IMR-90 (cell line): Measurements from ENCODE around the gene CCDC69. TPM values are rescaled to one million over a fixed set of nuclear protein-coding genes. Genes with fewer than 3 reads are reported as not detected.

ENCODE experiments used
- ATAC-seq: fragments of 200-7000 bp; cut with Tn5 transposase; 2 replicates; pipeline ENCODE4 v1.9.1; 2020; ENCODE audit warnings: low read depth, mild to moderate bottlenecking, moderate library complexity
- BruUV-seq: library from RNA; stranded (reverse); fragments of 400-500 nt; replicated peaks from 2 replicates; lab custom pipeline; 2021; lab: Mats Ljungman, UMichigan
- CTCF ChIA-PET: fragments of 300-600 bp; formaldehyde crosslinking; extraction: SDS; loops from one replicate; lab custom pipeline; 2021; ENCODE audit warnings: antibody characterized with exemption; lab: Yijun Ruan, JAX
- POLR2A ChIA-PET: fragments of 300-600 bp; sonication (Branson Sonifier 250); formaldehyde crosslinking; loops from one replicate; lab custom pipeline; 2022; ENCODE audit warnings: antibody characterized with exemption; ENCODE audit not compliant: unreplicated experiment; lab: Charles Lee
- DNase-seq: peaks from one replicate; pipeline ENCODE4 v3.0.0; 2013
- H2AFZ ChIP-seq: replicated peaks from 2 replicates; pipeline ENCODE3; 2013; ENCODE audit warnings: low read length, mild to moderate bottlenecking; ENCODE audit not compliant: poor library complexity
- H2AK5ac ChIP-seq: 2 replicates; pipeline ENCODE4 v1.6.1; 2013; ENCODE audit warnings: low read depth, low read length, inconsistent platforms
- H2AK9ac ChIP-seq: replicated peaks from 2 replicates; pipeline ENCODE3; 2013; ENCODE audit warnings: mild to moderate bottlenecking, low read depth, low read length, moderate library complexity; ENCODE audit not compliant: poor library complexity
- H2BK120ac ChIP-seq: 2 replicates; pipeline ENCODE4 v1.6.1; 2013; ENCODE audit warnings: low read depth, low read length, inconsistent platforms
- H2BK15ac ChIP-seq: 3 replicates; pipeline ENCODE4 v1.6.1; 2013; ENCODE audit warnings: low read depth, low read length, inconsistent platforms
- H2BK20ac ChIP-seq: 2 replicates; pipeline ENCODE4 v1.6.1; 2013; ENCODE audit warnings: low read depth, mild to moderate bottlenecking, inconsistent platforms, low read length, moderate library complexity
- H2BK5ac ChIP-seq: 2 replicates; pipeline ENCODE4 v1.6.1; 2013; ENCODE audit warnings: mild to moderate bottlenecking, low read depth, low read length, inconsistent platforms; ENCODE audit not compliant: poor library complexity, severe bottlenecking
- H3K14ac ChIP-seq: replicated peaks from 2 replicates; pipeline ENCODE4 v1.6.1; 2013; ENCODE audit warnings: low read depth, low read length, inconsistent platforms
- H3K18ac ChIP-seq: 2 replicates; pipeline ENCODE4 v1.6.1; 2013; ENCODE audit warnings: low read depth, low read length, control low read depth
- H3K23ac ChIP-seq: 2 replicates; pipeline ENCODE4 v1.6.1; 2013; ENCODE audit warnings: low read depth, low read length, inconsistent platforms
- H3K27ac ChIP-seq: 2 replicates; pipeline ENCODE4 v1.5.1; 2013; ENCODE audit warnings: mild to moderate bottlenecking, control low read depth, low read length; ENCODE audit not compliant: insufficient read depth
- H3K27me3 ChIP-seq: 2 replicates; pipeline ENCODE4 v1.6.1; 2013; ENCODE audit warnings: low read length; ENCODE audit not compliant: control insufficient read depth, insufficient read depth
- H3K36me3 ChIP-seq: 2 replicates; pipeline ENCODE4 v1.6.1; 2013; ENCODE audit warnings: low read length, mixed read lengths; ENCODE audit not compliant: control insufficient read depth, insufficient read depth
- H3K4ac ChIP-seq: 2 replicates; pipeline ENCODE4 v1.6.1; 2013; ENCODE audit warnings: low read depth, low read length, inconsistent platforms
- H3K4me1 ChIP-seq: 2 replicates; pipeline ENCODE4 v1.6.1; 2013; ENCODE audit warnings: low read length, mixed read lengths; ENCODE audit not compliant: control insufficient read depth, insufficient read depth
- H3K4me2 ChIP-seq: 2 replicates; pipeline ENCODE4 v1.6.1; 2013; ENCODE audit warnings: low read depth, mild to moderate bottlenecking, control low read depth, low read length, moderate library complexity
- H3K4me3 ChIP-seq: 2 replicates; pipeline ENCODE4 v1.5.1; 2013; ENCODE audit warnings: low read depth, mild to moderate bottlenecking, control low read depth, low read length, moderate library complexity; ENCODE audit not compliant: insufficient read depth
- H3K56ac ChIP-seq: 2 replicates; pipeline ENCODE4 v1.6.1; 2013; ENCODE audit warnings: low read length, inconsistent platforms; ENCODE audit not compliant: insufficient read depth; ENCODE audit errors: extremely low read depth
- H3K79me1 ChIP-seq, 2 experiments: 2 replicates each; pipeline ENCODE4 v1.6.1; 2013; ENCODE audit warnings: low read length in 2 of 2, inconsistent platforms in 1 of 2, low read depth in 1 of 2
- H3K9ac ChIP-seq: 2 replicates; pipeline ENCODE4 v1.6.1; 2013; ENCODE audit warnings: low read depth, low read length, control low read depth
- H3K9me1 ChIP-seq: 2 replicates; pipeline ENCODE4 v1.6.1; 2013; ENCODE audit warnings: low read length, inconsistent platforms; ENCODE audit not compliant: insufficient read depth
- H3K9me3 ChIP-seq: 2 replicates; pipeline ENCODE4 v1.6.1; 2013; ENCODE audit warnings: low read length; ENCODE audit not compliant: control insufficient read depth, insufficient read depth
- H4K20me1 ChIP-seq: 2 replicates; pipeline ENCODE4 v1.6.1; 2013; ENCODE audit warnings: low read length, inconsistent platforms; ENCODE audit not compliant: insufficient read depth
- H4K5ac ChIP-seq: 2 replicates; pipeline ENCODE4 v1.6.1; 2013; ENCODE audit warnings: mild to moderate bottlenecking, low read depth, low read length, control low read depth
- H4K8ac ChIP-seq, 2 experiments: 2 replicates each; pipeline ENCODE4 v1.6.1; 2013; ENCODE audit warnings: low read depth in 2 of 2, low read length in 2 of 2, control low read depth in 1 of 2, inconsistent platforms in 1 of 2
- H4K91ac ChIP-seq: 2 replicates; pipeline ENCODE4 v1.6.1; 2013; ENCODE audit warnings: low read depth, low read length, inconsistent platforms; ENCODE audit not compliant: insufficient read depth
- CEBPB ChIP-seq: IDR thresholded peaks from 2 replicates; pipeline ENCODE4 v1.6.1; 2012; ENCODE audit warnings: low read depth, low read length, improper control_type of control experiment
- CHD1 ChIP-seq: IDR thresholded peaks from 2 replicates; pipeline ENCODE4 v1.6.1; 2012; ENCODE audit warnings: low read depth, low read length, improper control_type of control experiment
- MAFK ChIP-seq: IDR thresholded peaks from 2 replicates; pipeline ENCODE4 v1.6.1; 2012; ENCODE audit warnings: low read depth, low read length, improper control_type of control experiment
- MAZ ChIP-seq: IDR thresholded peaks from 2 replicates; pipeline ENCODE4 v1.6.1; 2012; ENCODE audit warnings: low read depth, mild to moderate bottlenecking, low read length, improper control_type of control experiment, moderate library complexity, borderline replicate concordance
- MXI1 ChIP-seq: IDR thresholded peaks from 2 replicates; pipeline ENCODE4 v1.6.1; 2012; ENCODE audit warnings: low read depth, mild to moderate bottlenecking, low read length, moderate library complexity, borderline replicate concordance
- NFE2L2 ChIP-seq: fragments of 150-350 bp; IDR thresholded peaks from 2 replicates; pipeline ENCODE4 v1.6.1; 2016; ENCODE audit warnings: low read depth, mild to moderate bottlenecking, low read length
- RCOR1 ChIP-seq: IDR thresholded peaks from 2 replicates; pipeline ENCODE4 v1.6.1; 2012; ENCODE audit warnings: mild to moderate bottlenecking, low read length, improper control_type of control experiment; ENCODE audit not compliant: insufficient replicate concordance
- RFX5 ChIP-seq: IDR thresholded peaks from 2 replicates; pipeline ENCODE4 v1.8.0; 2012; ENCODE audit warnings: low read depth, mild to moderate bottlenecking, low read length, moderate library complexity
- SMC3 ChIP-seq: fragments of 150-350 bp; IDR thresholded peaks from 2 replicates; pipeline ENCODE4 v1.6.1; 2016; ENCODE audit warnings: low read depth, mild to moderate bottlenecking, antibody characterized with exemption, low read length, moderate library complexity
- WGBS, 2 experiments: methylation state at CpG; one replicate each; pipeline versions ENCODE4 v1.1.5 to v1.1.7; 2013; ENCODE audit warnings: missing lambda C conversion rate in 2 of 2; ENCODE audit not compliant: insufficient read length in 1 of 2; ENCODE audit errors: extremely low coverage in 2 of 2; 5-methylcytosine and 5-hydroxymethylcytosine counted together
- dilution Hi-C: fragments of 300-500 bp; cut with HindIII; formaldehyde crosslinking; loops from one replicate; pipeline ENCODE4 v1.14.3; 2018; ENCODE audit warnings: low sequenced_read_pairs; ENCODE audit not compliant: unreplicated experiment
- in situ Hi-C: fragments of 300-500 bp; cut with MboI; formaldehyde crosslinking; loops from 3 replicates; pipeline ENCODE4 v1.14.3; 2019; ENCODE audit warnings: low sequenced_read_pairs, inconsistent platforms, mixed read lengths
- intact Hi-C: fragments of 100-400 bp; cut with micrococcal nuclease; formaldehyde crosslinking; loops from 2 replicates; pipeline ENCODE4 v1.10.0; 2022
- polyA plus RNA-seq, 3 experiments: library from polyadenylated mRNA; depleted of rRNA; stranded (reverse); fragments of >200 nt; gene quantifications; 2 replicates each; pipeline ENCODE4 v1.2.3, GENCODE V29; 2012; ENCODE audit warnings: low replicate concordance in 1 of 3
- total RNA-seq: library from RNA; depleted of rRNA; stranded (reverse); fragments of >200 nt; gene quantifications from 2 replicates; pipeline ENCODE4 v1.2.3, GENCODE V29; 2012
- TF ChIP-seq, protein P1 (sequence below): fragments of 150-350 bp; IDR thresholded peaks from 2 replicates; pipeline ENCODE4 v1.6.1; 2017; ENCODE audit warnings: mild to moderate bottlenecking, antibody characterized with exemption, low read length, low read depth
- TF ChIP-seq, protein P2 (sequence below): conservative IDR thresholded peaks from 2 replicates; pipeline ENCODE4 v1.5.1; 2012; ENCODE audit warnings: mild to moderate bottlenecking, low read depth, low read length, improper control_type of control experiment
- TF ChIP-seq, protein P3 (sequence below): fragments of 150-350 bp; IDR thresholded peaks from 2 replicates; pipeline ENCODE4 v1.6.1; 2016; ENCODE audit warnings: low read depth, mild to moderate bottlenecking, low read length, moderate library complexity, borderline replicate concordance

The CCDC69 gene
- total and polyA plus RNA-seq, 2 of the 4 experiments (the other 2 are of a cell fraction), result 0.36 to 0.48 TPM

DNA sequence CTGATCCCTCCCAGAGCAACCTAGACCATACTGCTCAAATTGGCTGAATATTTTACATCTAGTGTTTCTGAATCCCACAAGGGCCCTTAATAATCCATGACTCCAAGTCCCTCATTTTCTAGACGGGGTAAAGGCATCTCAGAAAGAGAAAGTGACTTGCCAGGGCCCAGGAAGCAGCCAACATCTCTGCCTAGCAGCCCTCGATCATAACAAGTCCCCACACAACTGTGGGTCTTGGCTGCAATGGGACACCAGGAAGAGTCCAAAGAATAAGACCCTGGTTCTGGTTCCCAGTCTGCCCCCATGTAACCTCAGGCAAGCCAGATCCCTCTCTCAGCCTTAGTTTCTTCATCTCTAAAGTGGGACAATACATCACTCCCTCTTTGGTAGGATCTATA, 72.6 kb downstream of the CCDC69 start:
- Histone ChIP-seq H3K36me3 (peaks cover 30% of the 10 kb centered on the region), H3K27ac (peak overlapping the region; percentile 34; the same call in 1 of the 2 replicates), H3K4me3 (no peak overlapping the region), H3K79me1 (peaks cover 26 to 97% of the 10 kb centered on the region in 2 experiments), H2BK20ac (no peak overlapping the region), H4K20me1 (peaks cover 100% of the 10 kb centered on the region), H4K5ac (no peak overlapping the region), H3K9me1 (peaks cover 42% of the 10 kb centered on the region), H3K4me2 (peak overlapping the region; percentile 22; the same call in 1 of the 2 replicates), H2BK5ac (no peak overlapping the region), H4K91ac (no peak overlapping the region), H3K9me3 (no peaks in the 10 kb centered on the region), H2BK15ac (no peak overlapping the region), H4K8ac (no peak overlapping the region), H2AFZ (no peak overlapping the region), H2AK9ac (no peak overlapping the region), H3K27me3 (no peaks in the 10 kb centered on the region), H3K14ac (no peak overlapping the region), H2AK5ac (no peak overlapping the region), H3K18ac (no peak overlapping the region), H3K4me1 (peaks cover 30% of the 10 kb centered on the region), H2BK120ac (no peak overlapping the region), H3K23ac (no peak overlapping the region), H3K56ac (no peak overlapping the region), H3K9ac (no peak overlapping the region), H3K4ac (no peak overlapping the region)
- ChIA-PET CTCF (interaction anchor here (1.1 kb wide), 1 partner anchor 36 kb away, joined by 3 read pairs; no protein-coding TSS in a partner anchor), POLR2A (interaction anchor here (1.2 kb wide), 1 partner anchor 12 kb away, joined by 3 read pairs; no protein-coding TSS in a partner anchor)
- ATAC-seq, result no peak
- BruUV-seq, result no TSS peak
- WGBS, 2 experiments, result no CpG with 5 or more reads among the region's 2 CpGs
- TF ChIP-seq RCOR1 (no peak), SMC3 (no peak), CEBPB (no peak), NFE2L2 (no peak), CHD1 (no peak), RFX5 (no peak), MXI1 (no peak), MAFK (no peak), MAZ (no peak)
- TF ChIP-seq, protein P1, sequence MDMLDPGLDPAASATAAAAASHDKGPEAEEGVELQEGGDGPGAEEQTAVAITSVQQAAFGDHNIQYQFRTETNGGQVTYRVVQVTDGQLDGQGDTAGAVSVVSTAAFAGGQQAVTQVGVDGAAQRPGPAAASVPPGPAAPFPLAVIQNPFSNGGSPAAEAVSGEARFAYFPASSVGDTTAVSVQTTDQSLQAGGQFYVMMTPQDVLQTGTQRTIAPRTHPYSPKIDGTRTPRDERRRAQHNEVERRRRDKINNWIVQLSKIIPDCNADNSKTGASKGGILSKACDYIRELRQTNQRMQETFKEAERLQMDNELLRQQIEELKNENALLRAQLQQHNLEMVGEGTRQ, result no peak
- TF ChIP-seq, protein P2, sequence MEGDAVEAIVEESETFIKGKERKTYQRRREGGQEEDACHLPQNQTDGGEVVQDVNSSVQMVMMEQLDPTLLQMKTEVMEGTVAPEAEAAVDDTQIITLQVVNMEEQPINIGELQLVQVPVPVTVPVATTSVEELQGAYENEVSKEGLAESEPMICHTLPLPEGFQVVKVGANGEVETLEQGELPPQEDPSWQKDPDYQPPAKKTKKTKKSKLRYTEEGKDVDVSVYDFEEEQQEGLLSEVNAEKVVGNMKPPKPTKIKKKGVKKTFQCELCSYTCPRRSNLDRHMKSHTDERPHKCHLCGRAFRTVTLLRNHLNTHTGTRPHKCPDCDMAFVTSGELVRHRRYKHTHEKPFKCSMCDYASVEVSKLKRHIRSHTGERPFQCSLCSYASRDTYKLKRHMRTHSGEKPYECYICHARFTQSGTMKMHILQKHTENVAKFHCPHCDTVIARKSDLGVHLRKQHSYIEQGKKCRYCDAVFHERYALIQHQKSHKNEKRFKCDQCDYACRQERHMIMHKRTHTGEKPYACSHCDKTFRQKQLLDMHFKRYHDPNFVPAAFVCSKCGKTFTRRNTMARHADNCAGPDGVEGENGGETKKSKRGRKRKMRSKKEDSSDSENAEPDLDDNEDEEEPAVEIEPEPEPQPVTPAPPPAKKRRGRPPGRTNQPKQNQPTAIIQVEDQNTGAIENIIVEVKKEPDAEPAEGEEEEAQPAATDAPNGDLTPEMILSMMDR, result no peak
- TF ChIP-seq, protein P3, sequence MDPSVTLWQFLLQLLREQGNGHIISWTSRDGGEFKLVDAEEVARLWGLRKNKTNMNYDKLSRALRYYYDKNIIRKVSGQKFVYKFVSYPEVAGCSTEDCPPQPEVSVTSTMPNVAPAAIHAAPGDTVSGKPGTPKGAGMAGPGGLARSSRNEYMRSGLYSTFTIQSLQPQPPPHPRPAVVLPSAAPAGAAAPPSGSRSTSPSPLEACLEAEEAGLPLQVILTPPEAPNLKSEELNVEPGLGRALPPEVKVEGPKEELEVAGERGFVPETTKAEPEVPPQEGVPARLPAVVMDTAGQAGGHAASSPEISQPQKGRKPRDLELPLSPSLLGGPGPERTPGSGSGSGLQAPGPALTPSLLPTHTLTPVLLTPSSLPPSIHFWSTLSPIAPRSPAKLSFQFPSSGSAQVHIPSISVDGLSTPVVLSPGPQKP, result no peak
- dilution Hi-C loops, result no loop called here
- intact Hi-C loops, result no loop called here
- no peak for DNase-seq
- in situ Hi-C loops, result no loop called here
